Mesothelial cell of epicardium (in vitro differentiated cells): ENCODE results near the gene CAPZB. TPM values are rescaled to one million over a fixed set of nuclear protein-coding genes. Genes with fewer than 3 reads are reported as not detected.

Experiments
- DNase-seq, 2 experiments: peaks; one replicate each; pipeline ENCODE4 v3.0.0; 2021; ENCODE audit warnings: low spot score in 2 of 2; ENCODE audit not compliant: unreplicated experiment in 2 of 2
- H3K27ac Mint-ChIP-seq: 2 replicates; pipeline ENCODE4 v1.8.0; 2021; ENCODE audit warnings: mixed read lengths
- H3K27me3 Mint-ChIP-seq: 2 replicates; pipeline ENCODE4 v1.8.0; 2021; ENCODE audit warnings: low read depth, mixed read lengths
- H3K36me3 Mint-ChIP-seq: 2 replicates; pipeline ENCODE4 v1.8.0; 2021; ENCODE audit warnings: mixed read lengths
- H3K4me1 Mint-ChIP-seq: 2 replicates; pipeline ENCODE4 v1.8.0; 2021; ENCODE audit warnings: mixed read lengths
- H3K4me3 Mint-ChIP-seq: 2 replicates; pipeline ENCODE4 v1.8.0; 2021; ENCODE audit warnings: mild to moderate bottlenecking, moderate library complexity, mixed read lengths
- H3K9me3 Mint-ChIP-seq: 2 replicates; pipeline ENCODE4 v1.8.0; 2021; ENCODE audit warnings: mixed read lengths
- total RNA-seq: library from RNA; stranded (reverse); gene quantifications from 3 replicates; pipeline ENCODE4 v1.2.1, GENCODE V29; 2021
- TF ChIP-seq, protein P1 (sequence below): fragments of 200-600 bp; sonication (generic); IDR thresholded peaks from one replicate; pipeline ENCODE4 v1.5.0; 2021; ENCODE audit warnings: antibody characterized with exemption; ENCODE audit not compliant: unreplicated experiment

The CAPZB gene
- total RNA-seq, 1 donor from 2014 or later: 192 TPM

GRCh38 chr1:19393046-19393445 lies 92.3 kb downstream of the CAPZB start:
- H3K27ac Mint-ChIP-seq: no peak overlapping the region
- TF ChIP-seq, protein P1, sequence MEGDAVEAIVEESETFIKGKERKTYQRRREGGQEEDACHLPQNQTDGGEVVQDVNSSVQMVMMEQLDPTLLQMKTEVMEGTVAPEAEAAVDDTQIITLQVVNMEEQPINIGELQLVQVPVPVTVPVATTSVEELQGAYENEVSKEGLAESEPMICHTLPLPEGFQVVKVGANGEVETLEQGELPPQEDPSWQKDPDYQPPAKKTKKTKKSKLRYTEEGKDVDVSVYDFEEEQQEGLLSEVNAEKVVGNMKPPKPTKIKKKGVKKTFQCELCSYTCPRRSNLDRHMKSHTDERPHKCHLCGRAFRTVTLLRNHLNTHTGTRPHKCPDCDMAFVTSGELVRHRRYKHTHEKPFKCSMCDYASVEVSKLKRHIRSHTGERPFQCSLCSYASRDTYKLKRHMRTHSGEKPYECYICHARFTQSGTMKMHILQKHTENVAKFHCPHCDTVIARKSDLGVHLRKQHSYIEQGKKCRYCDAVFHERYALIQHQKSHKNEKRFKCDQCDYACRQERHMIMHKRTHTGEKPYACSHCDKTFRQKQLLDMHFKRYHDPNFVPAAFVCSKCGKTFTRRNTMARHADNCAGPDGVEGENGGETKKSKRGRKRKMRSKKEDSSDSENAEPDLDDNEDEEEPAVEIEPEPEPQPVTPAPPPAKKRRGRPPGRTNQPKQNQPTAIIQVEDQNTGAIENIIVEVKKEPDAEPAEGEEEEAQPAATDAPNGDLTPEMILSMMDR: no peak
- no peaks in the 10 kb centered on the region for H3K27me3 Mint-ChIP-seq
- no peak overlapping the region for H3K4me3 Mint-ChIP-seq
- no peaks in the 10 kb centered on the region for H3K36me3 Mint-ChIP-seq
- H3K4me1 Mint-ChIP-seq: peaks cover 42% of the 10 kb centered on the region
- H3K9me3 Mint-ChIP-seq: no peaks in the 10 kb centered on the region
- DNase-seq: no peak

GRCh38 chr1:19392221-19392620 lies 93.1 kb downstream of the CAPZB start:
- no peak overlapping the region for H3K4me3 Mint-ChIP-seq
- DNase-seq: no peak
- no peaks in the 10 kb centered on the region for H3K9me3 Mint-ChIP-seq
- TF ChIP-seq, protein P1: no peak
- H3K27ac Mint-ChIP-seq: peak overlapping the region; percentile 98
- H3K27me3 Mint-ChIP-seq: no peaks in the 10 kb centered on the region
- H3K36me3 Mint-ChIP-seq: no peaks in the 10 kb centered on the region
- peaks cover 42% of the 10 kb centered on the region for H3K4me1 Mint-ChIP-seq

DNA sequence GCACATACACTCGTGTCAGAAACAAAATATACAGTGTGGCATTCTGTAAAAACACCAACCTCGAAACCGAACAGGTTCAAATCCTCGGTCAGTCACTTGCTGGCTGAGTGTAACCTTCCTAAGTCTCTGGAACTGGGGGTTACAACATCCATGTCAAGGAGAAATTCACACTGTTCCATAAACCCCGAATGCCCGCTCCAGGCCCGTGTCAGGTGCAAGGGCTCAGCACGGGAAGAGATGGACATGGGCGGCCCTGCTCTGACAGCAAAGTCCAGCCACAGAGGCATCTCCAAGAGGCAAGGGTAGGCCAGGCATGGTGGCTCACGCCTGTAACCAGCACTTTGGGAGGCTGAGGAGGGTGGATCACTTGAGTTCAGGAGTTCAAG lies 93.8 kb downstream of the CAPZB start:
- no peaks in the 10 kb centered on the region for H3K36me3 Mint-ChIP-seq
- TF ChIP-seq, protein P1: peak; percentile 22
- peak overlapping the region; percentile 98 for H3K27ac Mint-ChIP-seq
- DNase-seq: no peak
- no peaks in the 10 kb centered on the region for H3K9me3 Mint-ChIP-seq
- peaks cover 44% of the 10 kb centered on the region for H3K4me1 Mint-ChIP-seq
- no peak overlapping the region for H3K4me3 Mint-ChIP-seq
- H3K27me3 Mint-ChIP-seq: no peaks in the 10 kb centered on the region

DNA sequence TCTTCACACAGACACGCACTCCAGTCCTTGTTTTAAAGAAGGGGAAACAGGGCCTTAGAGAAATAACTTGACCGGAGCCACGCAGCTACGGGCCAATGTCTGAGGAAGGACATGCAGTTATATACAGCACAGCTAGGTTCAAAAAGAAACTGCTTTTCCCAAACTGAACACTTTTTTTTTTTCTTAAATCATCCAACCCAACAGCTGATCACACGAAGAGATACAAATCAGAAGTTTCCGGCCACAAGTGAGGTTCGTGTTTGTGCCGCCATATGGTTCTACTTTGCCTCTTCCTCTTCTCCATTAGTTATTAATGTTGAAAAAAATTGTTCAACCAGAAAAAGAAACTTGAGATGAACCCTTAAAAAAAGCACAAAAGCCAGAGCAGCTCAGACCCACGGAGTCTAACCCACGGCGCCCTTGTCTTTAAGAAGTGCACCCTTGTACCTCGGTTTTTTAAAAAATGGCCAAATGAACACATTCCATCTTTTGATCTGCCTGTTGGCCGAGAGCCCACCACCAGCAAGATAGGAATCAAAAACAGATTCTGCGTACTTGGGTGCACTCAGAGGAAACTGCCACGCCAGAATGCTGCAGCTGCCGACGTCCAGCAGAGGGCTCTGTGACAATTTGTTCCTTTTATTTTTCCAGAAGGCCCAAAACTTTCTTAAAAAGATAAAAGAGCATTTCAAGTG lies 94.3 kb downstream of the CAPZB start:
- no peaks in the 10 kb centered on the region for H3K27me3 Mint-ChIP-seq
- TF ChIP-seq, protein P1: peak; percentile 83
- H3K36me3 Mint-ChIP-seq: no peaks in the 10 kb centered on the region
- H3K27ac Mint-ChIP-seq: peak overlapping the region; percentile 98
- H3K9me3 Mint-ChIP-seq: no peaks in the 10 kb centered on the region
- H3K4me3 Mint-ChIP-seq: peak overlapping the region; percentile 62
- peak; percentile 39 to 77 for DNase-seq
- peaks cover 47% of the 10 kb centered on the region for H3K4me1 Mint-ChIP-seq

GRCh38 chr1:19390166-19390850 lies 95.0 kb downstream of the CAPZB start:
- Mint-ChIP-seq H3K36me3 (peaks cover under 1% of the 10 kb centered on the region), H3K9me3 (no peaks in the 10 kb centered on the region), H3K27ac (peak overlapping the region; percentile 98), H3K27me3 (no peaks in the 10 kb centered on the region), H3K4me1 (peaks cover 47% of the 10 kb centered on the region), H3K4me3 (peak overlapping the region; percentile 62)
- DNase-seq: no peak
- TF ChIP-seq, protein P1: no peak
